Measurements from ENCODE around the gene CFAP52.

The CFAP52 gene, protein sequence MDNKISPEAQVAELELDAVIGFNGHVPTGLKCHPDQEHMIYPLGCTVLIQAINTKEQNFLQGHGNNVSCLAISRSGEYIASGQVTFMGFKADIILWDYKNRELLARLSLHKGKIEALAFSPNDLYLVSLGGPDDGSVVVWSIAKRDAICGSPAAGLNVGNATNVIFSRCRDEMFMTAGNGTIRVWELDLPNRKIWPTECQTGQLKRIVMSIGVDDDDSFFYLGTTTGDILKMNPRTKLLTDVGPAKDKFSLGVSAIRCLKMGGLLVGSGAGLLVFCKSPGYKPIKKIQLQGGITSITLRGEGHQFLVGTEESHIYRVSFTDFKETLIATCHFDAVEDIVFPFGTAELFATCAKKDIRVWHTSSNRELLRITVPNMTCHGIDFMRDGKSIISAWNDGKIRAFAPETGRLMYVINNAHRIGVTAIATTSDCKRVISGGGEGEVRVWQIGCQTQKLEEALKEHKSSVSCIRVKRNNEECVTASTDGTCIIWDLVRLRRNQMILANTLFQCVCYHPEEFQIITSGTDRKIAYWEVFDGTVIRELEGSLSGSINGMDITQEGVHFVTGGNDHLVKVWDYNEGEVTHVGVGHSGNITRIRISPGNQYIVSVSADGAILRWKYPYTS

DNA sequence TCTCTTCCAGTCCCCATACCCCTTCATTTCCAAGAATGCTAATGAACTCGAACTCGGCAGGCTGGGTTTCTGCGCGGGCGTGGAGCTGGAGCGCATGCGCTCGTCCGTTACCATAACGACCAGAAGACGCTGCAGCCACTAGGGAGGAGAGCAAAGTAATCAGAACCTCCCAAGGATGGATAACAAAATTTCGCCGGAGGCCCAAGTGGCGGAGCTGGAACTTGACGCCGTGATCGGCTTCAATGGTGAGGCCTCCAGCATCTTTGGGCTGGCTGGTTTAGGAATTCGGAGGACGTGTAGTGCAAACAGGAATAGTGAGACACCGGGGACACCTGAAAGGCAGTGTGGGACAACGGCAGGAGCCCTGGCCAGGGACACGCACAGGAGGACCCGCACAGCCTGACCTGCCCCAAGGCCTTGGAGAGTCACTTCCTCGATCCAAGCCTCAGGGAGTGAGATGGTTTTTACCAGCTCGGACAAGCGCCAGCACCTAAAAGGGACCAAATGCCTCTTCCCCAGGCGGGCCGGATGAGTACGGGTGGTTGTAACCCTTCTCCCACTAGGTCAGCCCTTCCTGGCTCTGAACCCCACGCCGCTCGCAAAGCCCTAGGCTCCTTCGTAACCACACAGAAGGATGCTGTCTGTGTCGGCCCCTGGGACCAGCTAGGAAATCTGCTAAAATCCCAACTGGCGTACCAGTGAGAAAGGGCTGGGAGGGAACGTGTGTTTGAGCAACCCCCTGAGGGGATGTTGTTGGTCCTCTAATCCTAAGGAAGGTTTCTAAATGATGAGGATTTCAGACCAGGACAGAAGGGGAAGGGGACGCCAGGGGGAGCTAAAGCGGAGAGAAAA, at the start of gene CFAP52:
Gene CFAP52 (plus strand): TSS at position 122 of the 852 bp plus-strand sequence. CDS start 54 bp downstream, at position 176.
- peak; percentile 59 for ATAC-seq (ENCODE audit: insufficient read depth, low read depth)
- Histone ChIP-seq H3K4me3 (ENCODE audit: low read depth in 1 of 2, low read length in 2 of 2) (peak within 1 kb of the TSS; percentile 44 to 68), H3K27me3 (ENCODE audit: insufficient read depth, low read length, poor library complexity) (no peaks in the 10 kb centered on the region), H3K4me2 (ENCODE audit: insufficient read depth, low read length) (peak within 1 kb of the TSS; percentile 77), H3K79me2 (ENCODE audit: insufficient read depth, low read length) (no peaks in the 10 kb centered on the region), H3K9me3 (ENCODE audit: insufficient read depth, low read length, severe bottlenecking) (no peaks in the 10 kb centered on the region), H3K4me1 (ENCODE audit: insufficient read depth, low read length) (peaks cover 25% of the 10 kb centered on the region), H4K20me1 (ENCODE audit: insufficient read depth, low read length) (no peaks in the 10 kb centered on the region), H3K36me3 (ENCODE audit: insufficient read depth, low read length) (no peaks in the 10 kb centered on the region), H3K27ac (ENCODE audit: low read length) (peak within 1 kb of the TSS; percentile 15), H2AFZ (ENCODE audit: low read depth, low read length) (peak within 1 kb of the TSS; percentile 78), H3K9ac (ENCODE audit: low read depth, low read length) (peak within 1 kb of the TSS; percentile 57)
- TF ChIP-seq CTCF (IDR thresholded peaks at IDR 0.05; ENCODE audit: borderline replicate concordance, extremely low read depth, low read length, poor library complexity, severe bottlenecking) = peak; percentile 64
- no peak for TF ChIP-seq EZH2 (IDR thresholded peaks at IDR 0.05; ENCODE audit: borderline replicate concordance, low read depth, low read length, severe bottlenecking)
- peak; percentile 69 for DNase-seq

DNA sequence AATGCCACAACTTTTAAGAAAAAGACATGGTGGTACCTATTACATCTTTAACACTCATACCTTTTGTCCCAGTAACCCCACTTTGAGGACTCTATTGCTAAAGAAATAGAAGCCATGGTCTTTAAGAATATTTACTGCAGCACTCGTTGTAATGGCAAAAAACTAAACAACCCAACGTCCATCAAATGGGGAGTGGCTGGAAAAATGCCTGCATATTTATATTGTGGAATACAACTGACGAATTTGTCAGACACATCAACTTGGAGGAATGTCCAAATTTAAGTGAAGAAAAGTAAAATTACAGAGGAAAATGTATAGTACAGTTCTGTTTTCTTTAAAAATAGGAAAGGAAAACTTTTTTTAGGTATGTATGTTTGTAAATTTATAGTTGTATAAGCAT, 48.7 kb upstream of the CFAP52 start:
- Histone ChIP-seq H3K9ac (ENCODE audit: low read depth, low read length) (no peak overlapping the region), H3K9me3 (ENCODE audit: insufficient read depth, low read length, severe bottlenecking) (no peaks in the 10 kb centered on the region), H3K36me3 (ENCODE audit: insufficient read depth, low read length) (no peaks in the 10 kb centered on the region), H3K27me3 (ENCODE audit: insufficient read depth, low read length, poor library complexity) (no peaks in the 10 kb centered on the region), H3K4me3 (ENCODE audit: low read depth in 1 of 2, low read length in 2 of 2) (no peak overlapping the region), H3K4me2 (ENCODE audit: insufficient read depth, low read length) (no peak overlapping the region), H3K27ac (ENCODE audit: low read length) (no peak overlapping the region), H3K4me1 (ENCODE audit: insufficient read depth, low read length) (no peaks in the 10 kb centered on the region), H3K79me2 (ENCODE audit: insufficient read depth, low read length) (no peaks in the 10 kb centered on the region), H2AFZ (ENCODE audit: low read depth, low read length) (no peak overlapping the region), H4K20me1 (ENCODE audit: insufficient read depth, low read length) (no peaks in the 10 kb centered on the region)
- ATAC-seq (ENCODE audit: insufficient read depth, low read depth) = no peak
- TF ChIP-seq CTCF (IDR thresholded peaks at IDR 0.05; ENCODE audit: borderline replicate concordance, extremely low read depth, low read length, poor library complexity, severe bottlenecking) (no peak), EZH2 (IDR thresholded peaks at IDR 0.05; ENCODE audit: borderline replicate concordance, low read depth, low read length, severe bottlenecking) (no peak)
- no peak for DNase-seq

DNA sequence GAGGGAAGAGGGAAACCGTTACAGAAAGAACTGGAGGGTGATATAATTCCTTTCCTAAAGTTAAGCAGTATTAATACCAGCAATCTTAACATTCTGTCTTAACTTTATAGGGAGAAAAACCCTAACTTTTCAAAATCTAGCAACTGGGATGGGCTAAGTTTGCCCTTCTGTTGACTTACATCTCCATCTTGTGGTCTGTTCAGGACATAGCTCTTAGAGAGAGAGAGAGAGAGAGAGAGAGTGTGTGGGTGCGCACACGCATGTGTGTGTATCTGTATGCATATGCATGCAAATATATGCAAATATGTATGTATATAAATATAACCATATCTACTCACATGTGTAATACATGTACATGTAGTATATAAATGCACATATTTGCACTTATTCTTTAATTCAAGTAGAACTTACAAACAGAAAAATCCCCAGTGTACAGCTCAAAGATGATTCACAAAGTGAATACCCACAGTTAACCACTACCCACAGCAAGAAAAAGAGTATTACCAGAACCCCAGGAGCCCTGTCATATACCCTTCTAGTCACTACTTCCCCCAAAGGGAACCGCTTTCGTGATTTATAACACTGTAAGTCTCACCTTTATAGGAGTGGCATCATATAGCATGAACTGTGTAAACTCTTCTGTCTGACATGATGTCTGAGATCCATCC, 47.3 kb upstream of the CFAP52 start:
- H3K36me3 ChIP-seq (ENCODE audit: insufficient read depth, low read length) = no peaks in the 10 kb centered on the region
- no peaks in the 10 kb centered on the region for H4K20me1 ChIP-seq (ENCODE audit: insufficient read depth, low read length)
- no peaks in the 10 kb centered on the region for H3K9me3 ChIP-seq (ENCODE audit: insufficient read depth, low read length, severe bottlenecking)
- no peaks in the 10 kb centered on the region for H3K4me1 ChIP-seq (ENCODE audit: insufficient read depth, low read length)
- H3K4me3 ChIP-seq (ENCODE audit: low read depth in 1 of 2, low read length in 2 of 2) = no peak overlapping the region
- H3K4me2 ChIP-seq (ENCODE audit: insufficient read depth, low read length) = no peak overlapping the region
- H3K9ac ChIP-seq (ENCODE audit: low read depth, low read length) = no peak overlapping the region
- ATAC-seq (ENCODE audit: insufficient read depth, low read depth) (peak; percentile 73; the same call in 2 of the 3 replicates), DNase-seq (no peak)
- H3K79me2 ChIP-seq (ENCODE audit: insufficient read depth, low read length) = no peaks in the 10 kb centered on the region
- H3K27me3 ChIP-seq (ENCODE audit: insufficient read depth, low read length, poor library complexity) = no peaks in the 10 kb centered on the region
- no peak for TF ChIP-seq EZH2 (IDR thresholded peaks at IDR 0.05; ENCODE audit: borderline replicate concordance, low read depth, low read length, severe bottlenecking)
- peak; percentile 70 for TF ChIP-seq CTCF (IDR thresholded peaks at IDR 0.05; ENCODE audit: borderline replicate concordance, extremely low read depth, low read length, poor library complexity, severe bottlenecking)
- H3K27ac ChIP-seq (ENCODE audit: low read length) = no peak overlapping the region
- H2AFZ ChIP-seq (ENCODE audit: low read depth, low read length) = no peak overlapping the region
